Activated B cell treated with CpG ODN at 0.5 μM for 24 hours (primary cell): ENCODE measurements around the gene CXXC5. TPM values are rescaled to one million over a fixed set of nuclear protein-coding genes. Genes with fewer than 3 reads are reported as not detected.
"Not testable (repeated sequence)": the region's sequence is repeated elsewhere in the genome, so short reads cannot be mapped to it uniquely, and the experiment has no call there.

ENCODE experiments used
- ATAC-seq: fragments of 200-7000 bp; cut with Tn5 transposase; one replicate; pipeline ENCODE4 v1.10.0; 2021; ENCODE audit warnings: low read depth, mild to moderate bottlenecking, moderate library complexity
- CTCF ChIA-PET: fragments of 350-600 bp; sonication (Branson Sonifier 250); formaldehyde crosslinking; loops from one replicate; lab custom pipeline; 2021; ENCODE audit warnings: antibody characterized with exemption; lab: Charles Lee
- POLR2A ChIA-PET: fragments of 350-600 bp; sonication (Branson Sonifier 250); formaldehyde crosslinking; loops from one replicate; lab custom pipeline; 2021; ENCODE audit warnings: antibody characterized with exemption; lab: Charles Lee
- DNase-seq: peaks from one replicate; pipeline ENCODE4 v3.0.0; 2022
- H3K27ac Mint-ChIP-seq: one replicate; pipeline ENCODE4 v1.8.0; 2020; ENCODE audit warnings: mixed read lengths
- H3K27me3 Mint-ChIP-seq: one replicate; pipeline ENCODE4 v1.8.0; 2021; ENCODE audit warnings: mixed read lengths
- H3K36me3 Mint-ChIP-seq: one replicate; pipeline ENCODE4 v1.8.0; 2021; ENCODE audit warnings: low read depth, mixed read lengths
- H3K4me1 Mint-ChIP-seq: one replicate; pipeline ENCODE4 v1.8.0; 2021; ENCODE audit warnings: mixed read lengths
- H3K4me3 Mint-ChIP-seq: one replicate; pipeline ENCODE4 v1.8.0; 2020; ENCODE audit warnings: mild to moderate bottlenecking, mixed read lengths
- H3K9me3 Mint-ChIP-seq: one replicate; pipeline ENCODE4 v1.8.0; 2020; ENCODE audit warnings: mixed read lengths
- CTCF ChIP-seq: fragments of 200-600 bp; IDR thresholded peaks from one replicate; pipeline ENCODE4 v1.8.0; 2022; ENCODE audit warnings: antibody characterized with exemption, mild to moderate bottlenecking
- intact Hi-C: fragments of 100-400 bp; cut with micrococcal nuclease; formaldehyde crosslinking; loops from one replicate; pipeline ENCODE4 v1.15.1; 2024
- total RNA-seq: library from RNA; stranded (reverse); gene quantifications from 2 replicates; pipeline ENCODE4 v1.2.3, GENCODE V29; 2022

Gene CXXC5
- total RNA-seq, 1 donor from 2014 or later, result 115 TPM

GRCh38 chr5:139711906-139712224, 63.7 kb downstream of the CXXC5 start:
- no peak for TF ChIP-seq CTCF
- DNase-seq (no peak), ATAC-seq (no peak)
- peak overlapping the region; percentile 82 for H3K4me3 Mint-ChIP-seq
- ChIA-PET CTCF (interaction anchor here (1.5 to 3.2 kb wide), 6 partner anchors 21 to 77 kb away, joined by 3 to 33 read pairs (median 6); no protein-coding TSS in a partner anchor), POLR2A (interaction anchor here (0.8 to 4.9 kb wide), 10 partner anchors 12 to 418 kb away, joined by 3 to 71 read pairs (median 21); partner anchors contain the start of genes CXXC5 and MATR3)
- H3K9me3 Mint-ChIP-seq, result no peaks in the 10 kb centered on the region
- no peaks in the 10 kb centered on the region for H3K36me3 Mint-ChIP-seq
- intact Hi-C loops, result loop anchor here (1.0 to 2.0 kb wide), 6 partner anchors 15 to 63 kb away; partner anchors contain the start of gene CXXC5
- peak overlapping the region; percentile 46 for H3K27ac Mint-ChIP-seq
- H3K4me1 Mint-ChIP-seq, result peaks cover 27% of the 10 kb centered on the region
- no peaks in the 10 kb centered on the region for H3K27me3 Mint-ChIP-seq

GRCh38 chr5:139712412-139712811, 64.3 kb downstream of the CXXC5 start:
- H3K4me3 Mint-ChIP-seq, result no peak overlapping the region
- CTCF ChIA-PET, result interaction anchor here (3.2 kb wide), 1 partner anchor 77 kb away, joined by 33 read pairs; no protein-coding TSS in a partner anchor
- H3K9me3 Mint-ChIP-seq, result no peaks in the 10 kb centered on the region
- POLR2A ChIA-PET, result interaction anchor here (0.8 to 4.9 kb wide), 4 partner anchors 12 to 53 kb away, joined by 3 to 71 read pairs (median 31); no protein-coding TSS in a partner anchor
- H3K36me3 Mint-ChIP-seq, result no peaks in the 10 kb centered on the region
- peaks cover 25% of the 10 kb centered on the region for H3K4me1 Mint-ChIP-seq
- no peak for TF ChIP-seq CTCF
- ATAC-seq, result no peak
- H3K27me3 Mint-ChIP-seq, result no peaks in the 10 kb centered on the region
- intact Hi-C loops, result no loop called here
- no peak overlapping the region for H3K27ac Mint-ChIP-seq
- DNase-seq, result no peak

- H3K27ac Mint-ChIP-seq, H3K36me3 Mint-ChIP-seq, H3K4me3 Mint-ChIP-seq, H3K27me3 Mint-ChIP-seq, DNase-seq, ATAC-seq, CTCF ChIA-PET, H3K9me3 Mint-ChIP-seq, intact Hi-C loops: not testable (repeated sequence)
- POLR2A ChIA-PET, result interaction anchor here (0.9 kb wide), 1 partner anchor 53 kb away, joined by 6 read pairs; no protein-coding TSS in a partner anchor
- peaks cover 15% of the 10 kb centered on the region for H3K4me1 Mint-ChIP-seq
Measured at GRCh38 chr5:139713898-139714297, 65.7 kb downstream of the CXXC5 start.

- Mint-ChIP-seq H3K4me1 (no peaks in the 10 kb centered on the region), H3K27ac (no peak overlapping the region), H3K27me3 (no peaks in the 10 kb centered on the region), H3K4me3 (no peak overlapping the region), H3K9me3 (peaks cover 7% of the 10 kb centered on the region), H3K36me3 (peaks cover 4% of the 10 kb centered on the region)
- ChIA-PET POLR2A (interaction anchor here (0.6 kb wide), 1 partner anchor 392 kb away, joined by 3 read pairs; no protein-coding TSS in a partner anchor), CTCF (no interaction called here)
- TF ChIP-seq CTCF, result no peak
- no peak for DNase-seq
- ATAC-seq, result no peak
- intact Hi-C loops, result no loop called here
Measured at GRCh38 chr5:139717221-139717620, 69.1 kb downstream of the CXXC5 start.

- H3K4me1 Mint-ChIP-seq, POLR2A ChIA-PET, ATAC-seq, H3K27me3 Mint-ChIP-seq, intact Hi-C loops, CTCF ChIA-PET, H3K4me3 Mint-ChIP-seq, DNase-seq, H3K9me3 Mint-ChIP-seq, H3K27ac Mint-ChIP-seq, H3K36me3 Mint-ChIP-seq: not testable (repeated sequence)
Measured at GRCh38 chr5:139718403-139718802, 70.3 kb downstream of the CXXC5 start.

GRCh38 chr5:139719970-139720369, 71.8 kb downstream of the CXXC5 start:
- H3K4me1 Mint-ChIP-seq, H3K9me3 Mint-ChIP-seq, H3K36me3 Mint-ChIP-seq, H3K4me3 Mint-ChIP-seq, ATAC-seq, DNase-seq, H3K27me3 Mint-ChIP-seq, intact Hi-C loops, POLR2A ChIA-PET, CTCF ChIA-PET, H3K27ac Mint-ChIP-seq: not testable (repeated sequence)
